Measurements from ENCODE around the gene NPAS2. TPM values are rescaled to one million over a fixed set of nuclear protein-coding genes. Genes with fewer than 3 reads are reported as not detected.
A peak's percentile ranks its signal among the peaks of the same experiment; 100 is the strongest.

Gene NPAS2
- total and polyA plus RNA-seq, 7 donors, result 8.5 to 56.2 (median 17.3) TPM

- peaks cover 39% of the 10 kb centered on the region for H3K4me1 ChIP-seq
- intact Hi-C loops (cut with DNase I), result no loop called here
- no peak overlapping the region for H3K4me3 ChIP-seq
- WGBS, 3 donors, result 78 to 96% (median 78%) methylated on average over 2 of the region's 2 CpGs
- TF ChIP-seq, protein P1, sequence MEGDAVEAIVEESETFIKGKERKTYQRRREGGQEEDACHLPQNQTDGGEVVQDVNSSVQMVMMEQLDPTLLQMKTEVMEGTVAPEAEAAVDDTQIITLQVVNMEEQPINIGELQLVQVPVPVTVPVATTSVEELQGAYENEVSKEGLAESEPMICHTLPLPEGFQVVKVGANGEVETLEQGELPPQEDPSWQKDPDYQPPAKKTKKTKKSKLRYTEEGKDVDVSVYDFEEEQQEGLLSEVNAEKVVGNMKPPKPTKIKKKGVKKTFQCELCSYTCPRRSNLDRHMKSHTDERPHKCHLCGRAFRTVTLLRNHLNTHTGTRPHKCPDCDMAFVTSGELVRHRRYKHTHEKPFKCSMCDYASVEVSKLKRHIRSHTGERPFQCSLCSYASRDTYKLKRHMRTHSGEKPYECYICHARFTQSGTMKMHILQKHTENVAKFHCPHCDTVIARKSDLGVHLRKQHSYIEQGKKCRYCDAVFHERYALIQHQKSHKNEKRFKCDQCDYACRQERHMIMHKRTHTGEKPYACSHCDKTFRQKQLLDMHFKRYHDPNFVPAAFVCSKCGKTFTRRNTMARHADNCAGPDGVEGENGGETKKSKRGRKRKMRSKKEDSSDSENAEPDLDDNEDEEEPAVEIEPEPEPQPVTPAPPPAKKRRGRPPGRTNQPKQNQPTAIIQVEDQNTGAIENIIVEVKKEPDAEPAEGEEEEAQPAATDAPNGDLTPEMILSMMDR (IDR thresholded peaks at IDR 0.05), result no peak
- H3K27me3 ChIP-seq (ENCODE audit: insufficient read depth in 3 of 3, low read length in 2 of 3), result no peaks in the 10 kb centered on the region
- H3K9me3 ChIP-seq, result no peaks in the 10 kb centered on the region
- H3K27ac ChIP-seq, result no peak overlapping the region
- H3K36me3 ChIP-seq (ENCODE audit: insufficient read depth in 1 of 2, low read depth in 1 of 2), result no peaks in the 10 kb centered on the region
- DNase-seq, result no peak
- no peak for ATAC-seq
These were observed 6.6 kb downstream of the NPAS2 start for GRCh38 chr2:100826494-100826893.

DNA sequence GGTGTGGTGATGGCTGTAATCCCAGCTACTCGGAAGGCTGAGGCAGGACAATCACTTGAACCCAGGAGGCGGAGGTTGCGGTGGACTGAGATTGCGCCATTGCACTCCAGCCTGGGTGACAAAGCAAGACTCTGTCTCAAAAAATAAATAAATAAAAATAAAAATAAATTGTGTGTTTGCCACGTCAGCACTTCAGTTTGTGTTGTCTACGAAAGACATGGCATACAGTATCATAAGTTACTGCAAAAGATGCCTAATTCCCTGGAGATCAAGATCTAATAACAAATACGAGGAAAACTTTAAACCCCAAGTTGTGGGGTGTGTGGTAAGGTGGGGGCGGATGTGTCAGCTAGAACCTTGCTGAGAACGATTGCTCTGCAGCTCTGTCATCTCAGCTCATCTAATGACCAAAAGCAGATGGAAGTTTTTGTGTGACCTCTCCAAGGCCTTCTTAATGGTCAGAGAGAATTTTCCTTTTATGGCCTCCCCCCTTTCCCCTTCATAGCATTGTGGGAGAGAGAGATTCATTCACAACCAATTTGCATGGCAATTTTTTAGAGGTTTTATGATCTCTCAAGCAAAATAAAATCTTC lies 11.3 kb downstream of the NPAS2 start:
- no peak for DNase-seq
- TF ChIP-seq, protein P1 (IDR thresholded peaks at IDR 0.05), result no peak
- Histone ChIP-seq H3K36me3 (ENCODE audit: insufficient read depth in 1 of 2, low read depth in 1 of 2) (no peaks in the 10 kb centered on the region), H3K9me3 (no peaks in the 10 kb centered on the region), H3K4me3 (no peak overlapping the region), H3K4me1 (peaks cover 30% of the 10 kb centered on the region), H3K27ac (no peak overlapping the region), H3K27me3 (ENCODE audit: insufficient read depth in 3 of 3, low read length in 2 of 3) (no peaks in the 10 kb centered on the region)
- WGBS, 3 donors, result 80 to 88% (median 87%) methylated on average over 9 of the region's 9 CpGs
- intact Hi-C loops (cut with DNase I), result loop anchor here in 1 of 2 donors (5.0 kb wide), 1 partner anchor 106 kb away; no protein-coding TSS in a partner anchor
- ATAC-seq, result no peak

DNA sequence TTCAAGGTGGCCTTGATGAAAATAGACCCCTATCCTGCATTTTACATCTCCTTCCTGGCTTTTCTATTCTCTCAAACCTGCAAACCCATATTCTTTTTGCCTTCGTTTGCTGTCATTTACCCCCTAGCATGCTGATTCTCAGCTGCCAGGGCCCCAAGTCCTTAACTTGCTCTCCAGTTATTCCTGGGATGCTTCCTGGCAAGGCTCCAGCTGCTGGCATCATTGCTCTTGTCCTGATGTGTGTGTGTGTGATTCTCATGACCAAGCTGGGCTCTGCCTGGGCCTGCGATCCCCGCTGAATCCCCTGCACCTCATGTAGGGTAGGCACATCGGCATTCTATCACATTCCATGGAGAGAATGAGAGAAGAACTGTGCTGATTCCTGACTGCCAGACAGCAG lies 11.9 kb downstream of the NPAS2 start:
- Histone ChIP-seq H3K4me3 (no peak overlapping the region), H3K27me3 (ENCODE audit: insufficient read depth in 3 of 3, low read length in 2 of 3) (no peaks in the 10 kb centered on the region), H3K9me3 (no peaks in the 10 kb centered on the region), H3K27ac (no peak overlapping the region), H3K4me1 (peaks cover 24% of the 10 kb centered on the region), H3K36me3 (ENCODE audit: insufficient read depth in 1 of 2, low read depth in 1 of 2) (no peaks in the 10 kb centered on the region)
- WGBS, 3 donors, result 84 to 95% (median 86%) methylated on average over 4 of the region's 4 CpGs
- DNase-seq (peak in 1 of 2 donors; percentile 59), ATAC-seq (peak in 3 of 4 donors; percentile 6 to 34 (median 31))
- TF ChIP-seq, protein P1 (IDR thresholded peaks at IDR 0.05), result no peak
- intact Hi-C loops (cut with DNase I), result loop anchor here in 1 of 2 donors (5.0 kb wide), 1 partner anchor 105 kb away; no protein-coding TSS in a partner anchor

- TF ChIP-seq, protein P1 (IDR thresholded peaks at IDR 0.05), result no peak
- Histone ChIP-seq H3K36me3 (ENCODE audit: insufficient read depth in 1 of 2, low read depth in 1 of 2) (no peaks in the 10 kb centered on the region), H3K4me1 (peaks cover 19% of the 10 kb centered on the region), H3K27ac (peak overlapping the region; percentile 52), H3K4me3 (no peak overlapping the region), H3K9me3 (no peaks in the 10 kb centered on the region), H3K27me3 (ENCODE audit: insufficient read depth in 3 of 3, low read length in 2 of 3) (no peaks in the 10 kb centered on the region)
- ATAC-seq (peak; percentile 79 to 97 (median 88)), DNase-seq (peak in 1 of 2 donors; percentile 69)
- intact Hi-C loops (cut with DNase I), result loop anchor here in 1 of 2 donors (5.0 kb wide), 1 partner anchor 104 kb away; no protein-coding TSS in a partner anchor
- 45 to 74% (median 47%) methylated on average over 9 of the region's 9 CpGs for WGBS, 3 donors
These were observed 12.9 kb downstream of the NPAS2 start for GRCh38 chr2:100832885-100833284.
